Dedifferentiated amniotic fluid mesenchymal stem cell (primary cell): Measurements from ENCODE around the gene SERINC1.

Experiments
- DNase-seq: peaks from one replicate; pipeline ENCODE4 v3.0.0-alpha.2; 2016; ENCODE audit errors: extremely low spot score

The SERINC1 gene

DNA sequence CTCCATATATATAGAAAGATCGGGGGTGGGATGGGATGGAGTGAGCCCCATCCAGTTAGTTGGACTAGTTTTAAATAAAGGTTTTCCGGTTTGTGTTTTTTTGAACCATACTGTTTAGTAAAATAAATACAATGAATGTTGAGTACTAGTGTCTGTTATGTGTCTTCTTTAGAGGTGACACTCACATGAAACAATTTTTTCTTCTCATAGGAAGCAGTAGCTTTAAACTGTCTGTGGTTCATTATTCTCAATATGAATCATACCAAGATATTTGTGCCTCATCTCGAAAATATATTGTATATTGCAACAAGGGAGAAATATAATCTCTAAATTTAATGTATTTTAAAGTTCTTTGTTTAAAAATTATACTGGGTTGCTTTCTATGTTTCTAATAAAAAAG, 38.8 kb downstream of the SERINC1 start:
- DNase-seq, result no peak

DNA sequence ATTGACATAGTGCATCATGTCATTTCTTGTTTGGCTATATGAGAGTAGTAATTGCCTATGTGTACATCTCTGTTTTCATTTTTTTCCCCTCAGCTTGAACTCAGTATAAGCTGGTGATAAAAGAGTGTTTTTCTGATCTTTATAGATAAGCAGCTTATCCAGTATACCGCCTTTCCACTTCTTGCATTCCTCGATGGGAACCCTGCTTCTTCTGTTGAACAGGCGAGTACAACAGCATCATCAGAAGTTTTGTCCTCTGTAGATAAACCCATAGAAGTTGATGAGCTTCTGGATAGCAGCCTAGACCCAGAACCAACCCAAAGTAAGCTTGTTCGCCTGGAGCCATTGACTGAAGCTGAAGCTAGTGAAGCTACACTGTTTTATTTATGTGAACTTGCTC, 39.8 kb downstream of the SERINC1 start:
- no peak for DNase-seq

DNA sequence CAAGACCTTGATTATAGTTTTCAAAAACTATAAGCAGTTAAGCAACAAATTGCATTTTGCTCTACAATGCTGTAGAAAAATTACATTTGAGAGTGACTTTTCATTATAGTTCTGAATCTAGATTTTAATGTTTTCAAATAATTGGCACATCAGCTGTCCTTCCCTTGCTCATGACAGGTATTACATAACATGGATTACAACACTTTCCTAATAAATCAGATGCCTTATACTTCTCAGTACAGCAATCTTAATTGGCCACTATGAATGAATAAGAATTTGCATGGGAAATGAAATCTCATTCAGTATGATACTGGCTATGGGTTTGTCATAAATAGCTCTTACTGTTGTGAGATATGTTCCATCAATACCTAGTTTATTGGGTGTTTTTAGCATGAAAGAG, 42.3 kb downstream of the SERINC1 start:
- DNase-seq, result no peak

DNA sequence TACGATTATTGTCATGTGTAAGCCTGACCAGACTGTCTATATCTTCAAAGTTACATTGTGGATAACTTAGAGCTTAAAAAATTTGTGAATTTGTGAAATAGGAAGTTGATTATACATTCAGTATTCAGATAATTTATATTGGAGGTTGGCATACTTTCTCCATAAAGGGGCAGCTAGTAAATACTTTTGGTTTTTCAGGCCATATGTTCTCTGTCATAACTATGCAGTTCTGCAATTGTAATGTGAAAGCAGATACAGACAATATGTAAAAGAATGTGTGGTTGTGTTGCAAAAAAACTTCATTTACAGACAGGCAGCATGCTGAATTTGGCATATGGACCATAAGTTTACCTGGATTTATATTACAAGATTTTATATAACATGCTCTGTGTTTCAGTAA, 42.8 kb downstream of the SERINC1 start:
- peak; percentile 24 for DNase-seq

DNA sequence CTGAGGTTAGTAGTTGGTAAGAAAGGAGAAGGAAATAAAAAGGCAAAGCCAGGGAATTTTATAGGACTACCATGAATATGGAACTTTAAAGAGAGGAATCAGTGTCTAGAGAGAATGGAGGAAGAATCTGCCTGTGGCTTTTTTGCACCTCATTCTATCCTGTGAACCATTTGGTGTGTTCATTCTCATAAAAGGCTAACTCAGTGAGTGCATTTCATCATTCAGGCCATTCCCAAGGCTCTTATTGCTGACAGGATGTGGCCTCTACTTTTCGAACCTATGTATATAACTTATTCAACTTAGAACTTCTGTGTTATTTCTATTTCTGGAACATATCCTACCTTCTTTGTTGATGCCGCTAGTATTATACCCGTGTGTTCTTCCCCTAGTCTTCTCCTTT, 45.0 kb downstream of the SERINC1 start:
- no peak for DNase-seq

DNA sequence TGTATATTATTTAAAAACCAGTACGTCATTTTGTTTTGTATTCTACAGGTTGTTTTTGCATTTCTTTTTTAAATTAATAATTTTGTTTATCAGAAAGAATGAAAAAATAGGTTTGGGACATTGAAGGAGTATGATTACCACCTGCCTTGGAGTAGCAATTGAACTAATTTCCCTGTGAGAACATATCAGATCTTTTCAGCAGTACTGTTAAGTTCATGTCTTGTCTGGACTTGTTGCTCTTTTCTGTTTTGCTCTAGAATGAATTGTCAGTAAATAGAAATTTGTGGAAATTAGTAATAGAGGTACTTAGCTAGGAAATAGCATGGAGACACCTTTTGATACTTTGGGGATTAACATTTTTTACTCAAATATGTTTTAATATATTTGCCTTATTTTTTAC, 47.9 kb downstream of the SERINC1 start:
- DNase-seq, result no peak

DNA sequence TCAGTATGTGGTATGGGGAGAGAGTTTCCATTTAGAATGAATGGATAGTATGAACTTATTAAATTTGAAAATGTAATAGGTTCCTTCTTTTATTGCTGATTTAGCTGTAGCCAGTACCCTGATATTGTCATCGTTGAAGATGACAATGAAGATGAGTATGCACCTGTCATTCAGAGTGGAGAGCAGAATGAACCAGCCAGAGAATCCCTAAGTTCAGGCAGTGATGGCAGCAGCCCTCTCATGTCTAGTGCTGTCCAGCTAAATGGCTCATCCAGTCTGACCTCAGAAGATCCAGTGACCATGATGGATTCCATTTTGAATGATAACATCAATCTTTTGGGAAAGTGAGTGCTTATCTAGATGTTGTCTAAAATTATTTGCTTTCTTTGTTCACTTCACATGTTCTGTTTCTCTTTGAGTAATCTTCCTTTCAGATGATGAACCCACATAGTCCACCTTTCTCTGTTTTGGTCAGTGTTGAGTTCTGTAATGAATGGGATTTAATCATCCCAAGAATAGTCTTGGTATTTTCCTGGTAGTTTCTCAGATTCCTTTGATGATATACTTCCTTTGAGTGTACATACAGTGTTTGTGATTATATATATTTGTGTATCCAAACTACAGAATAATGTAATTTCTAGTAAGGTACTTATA, 48.9 kb downstream of the SERINC1 start:
- DNase-seq, result no peak

- no peak for DNase-seq
These were observed 49.6 kb downstream of the SERINC1 start for GRCh38 chr6:122422003-122422402.

DNA sequence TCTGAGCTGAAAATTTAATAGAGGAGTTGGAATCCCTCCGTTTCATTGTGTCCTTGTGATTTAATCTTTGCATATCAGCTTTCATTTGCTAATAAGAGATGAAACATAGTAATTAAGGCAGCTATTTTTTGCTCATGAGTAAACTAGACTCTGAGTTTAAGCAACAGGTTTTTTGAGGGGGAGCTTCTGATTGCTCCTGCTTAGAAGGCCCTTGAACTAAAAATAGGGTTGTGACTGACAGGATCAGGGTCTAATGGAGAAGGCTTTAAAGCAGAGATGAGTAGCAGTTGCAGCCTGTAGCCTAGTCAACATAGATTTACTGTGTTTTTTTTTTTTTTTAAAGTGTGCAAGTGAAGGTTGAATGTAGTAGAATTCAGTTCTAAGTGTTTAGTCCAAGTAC, 54.8 kb downstream of the SERINC1 start:
- DNase-seq, result no peak

- no peak for DNase-seq
These were observed 59.6 kb downstream of the SERINC1 start for GRCh38 chr6:122412001-122412400.

DNA sequence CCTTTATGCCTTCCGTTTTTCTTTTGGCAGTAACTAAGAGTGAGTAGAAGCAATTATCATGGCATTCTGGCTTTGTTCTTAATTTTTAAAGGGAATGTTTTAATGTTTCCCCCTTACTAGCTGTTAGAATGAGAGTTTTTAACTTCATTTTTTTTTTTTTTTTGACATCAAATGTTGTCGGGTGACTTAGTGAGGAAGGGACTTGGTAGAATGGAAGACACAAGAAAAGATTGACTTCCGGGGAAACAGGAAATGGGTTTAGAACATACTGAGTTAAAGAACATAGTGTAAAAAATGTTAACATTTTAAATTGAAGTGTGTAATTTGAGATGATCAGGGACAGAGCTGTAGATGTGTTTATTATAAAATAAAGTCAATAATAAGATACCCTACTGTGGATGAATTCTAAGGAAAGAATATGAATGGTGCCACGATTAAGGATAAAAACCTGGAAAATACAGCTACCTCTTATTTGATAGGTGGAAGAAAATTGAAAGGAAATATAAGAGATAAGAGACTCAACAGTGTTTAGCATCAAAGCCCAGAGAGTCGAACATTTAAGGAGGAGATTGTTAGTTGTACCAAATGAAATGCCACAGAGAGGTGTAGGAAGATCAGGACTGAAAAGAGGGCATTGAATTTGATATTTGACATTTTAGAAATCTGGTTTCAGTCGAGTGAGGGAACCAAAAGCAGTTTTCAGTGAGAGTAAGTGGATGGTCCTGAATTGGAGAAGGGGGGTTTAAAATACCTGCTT, 62.7 kb downstream of the SERINC1 start:
- no peak for DNase-seq

DNA sequence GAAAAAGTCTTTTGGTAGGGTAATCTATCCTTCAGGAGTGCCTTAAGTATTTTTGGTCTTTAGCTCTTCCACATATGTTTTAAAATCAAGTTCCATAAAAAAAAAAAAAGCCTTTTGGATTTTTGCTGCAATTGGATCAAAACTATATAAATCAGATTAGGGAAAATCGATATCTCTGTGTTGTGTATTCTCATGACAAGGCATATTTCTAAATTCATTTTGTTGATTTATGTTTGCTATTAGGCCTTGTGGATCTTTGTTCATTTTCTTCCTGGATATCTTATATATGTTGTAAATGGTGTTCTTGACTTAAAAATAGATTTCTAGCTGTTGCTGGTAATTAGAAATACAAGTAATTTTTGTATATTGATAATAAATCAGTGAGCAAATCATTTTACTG, 63.4 kb downstream of the SERINC1 start:
- DNase-seq, result no peak

GRCh38 chr6:122407712-122408111, 63.9 kb downstream of the SERINC1 start:
- DNase-seq, result no peak

DNA sequence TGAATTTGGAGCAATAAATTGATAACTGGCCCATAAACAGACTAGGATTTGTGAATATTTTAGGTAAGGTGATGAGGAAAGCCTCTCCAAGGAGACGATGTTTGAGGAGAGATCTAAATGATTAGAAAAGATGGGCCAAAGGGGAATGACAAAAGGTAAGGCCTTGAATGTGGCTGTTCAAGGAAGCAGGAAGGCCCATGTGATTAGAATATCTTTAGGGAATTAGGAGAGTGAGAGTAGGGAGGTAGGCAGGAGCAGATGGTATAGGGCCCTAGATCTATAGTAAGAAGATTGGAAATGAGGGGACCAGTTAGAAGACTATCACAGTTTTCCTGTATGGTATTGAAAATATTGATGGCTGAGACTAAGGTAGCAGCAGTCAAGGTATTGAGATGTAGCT, 65.4 kb downstream of the SERINC1 start:
- DNase-seq, result no peak

- DNase-seq, result no peak
These were observed 66.2 kb downstream of the SERINC1 start for GRCh38 chr6:122405417-122405816.

DNA sequence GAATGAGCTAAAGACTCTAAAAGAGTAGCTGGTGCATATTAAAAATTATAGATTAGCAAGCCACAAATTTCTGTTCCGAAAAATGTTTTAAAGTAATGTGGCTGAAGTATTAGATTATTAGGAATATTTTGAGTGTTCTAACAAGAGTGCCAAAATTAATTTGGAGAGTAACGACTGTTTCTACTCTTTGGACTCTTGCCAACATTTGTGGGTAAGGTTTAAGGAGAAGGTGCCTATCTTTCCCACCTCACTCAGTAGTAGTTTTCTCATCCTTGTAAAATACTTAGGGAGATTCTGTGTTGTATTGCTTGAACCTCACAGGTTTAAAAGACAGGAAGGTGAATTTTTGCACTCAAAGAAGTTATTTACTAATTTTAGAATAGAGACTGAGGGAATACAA, 67.2 kb downstream of the SERINC1 start:
- DNase-seq, result no peak

DNA sequence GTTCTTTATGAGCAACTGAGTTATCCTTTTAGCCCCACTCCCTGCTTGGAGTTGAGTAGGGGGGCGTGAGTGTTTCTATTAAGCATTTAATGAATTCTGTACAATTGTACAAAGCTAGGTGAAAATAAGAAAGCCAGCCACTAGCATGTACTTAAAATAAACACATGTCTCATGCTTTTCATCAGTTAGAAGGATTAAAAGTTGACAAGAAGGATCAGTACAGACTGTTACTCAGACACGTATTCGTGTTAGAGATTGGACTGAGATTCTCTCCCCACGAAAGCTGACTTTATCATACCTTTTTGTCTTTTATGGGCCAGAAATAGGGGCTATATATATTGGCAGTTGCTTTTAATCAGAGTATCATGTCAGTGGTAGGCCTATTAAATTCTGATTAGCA, 70.5 kb downstream of the SERINC1 start:
- DNase-seq, result no peak

DNA sequence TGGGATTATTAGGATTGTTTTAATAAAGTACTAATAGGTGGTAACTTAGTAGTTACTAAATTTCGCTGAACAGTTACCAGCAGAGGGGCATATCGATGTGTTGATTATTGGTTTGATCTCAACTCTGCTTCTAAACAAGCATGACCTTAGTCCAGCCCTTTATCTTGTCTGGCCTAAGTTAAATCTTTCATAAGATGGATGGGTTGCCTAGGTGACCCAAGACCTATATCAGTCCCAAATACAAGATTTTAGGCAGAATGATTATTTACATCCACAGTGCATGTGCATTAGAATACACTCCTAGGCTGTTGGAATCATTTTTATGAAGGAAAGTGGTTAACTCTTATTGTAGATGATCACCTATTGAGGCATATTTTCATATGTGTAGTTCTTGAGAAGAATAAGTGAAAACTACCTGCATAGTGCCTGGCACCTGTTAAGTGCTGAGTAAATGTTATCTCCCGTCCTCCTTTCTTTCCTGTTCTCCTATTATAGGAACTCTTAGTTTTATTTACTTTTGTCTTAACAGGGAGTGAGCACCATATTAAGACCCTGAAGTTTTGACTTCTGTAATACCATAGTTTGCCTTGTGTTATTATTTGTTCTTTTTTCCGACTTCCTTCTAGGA, 71.0 kb downstream of the SERINC1 start:
- no peak for DNase-seq

DNA sequence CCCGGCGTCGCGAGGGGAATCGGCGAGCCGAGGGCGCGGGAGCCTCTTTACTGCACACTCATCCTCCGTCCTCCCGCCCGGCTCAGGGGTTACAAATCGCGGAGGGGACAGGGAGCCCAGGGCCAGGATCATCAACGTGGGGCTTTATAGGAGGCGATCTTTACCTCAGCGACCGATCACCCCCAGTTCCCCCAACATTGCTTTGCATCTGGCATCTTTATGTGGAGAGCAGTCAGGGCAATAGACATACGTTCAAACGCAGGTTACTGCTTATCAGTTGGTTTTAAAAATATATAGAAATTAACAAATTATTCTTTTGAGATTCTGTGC, 71.5 kb downstream of the SERINC1 start:
- no peak for DNase-seq

DNA sequence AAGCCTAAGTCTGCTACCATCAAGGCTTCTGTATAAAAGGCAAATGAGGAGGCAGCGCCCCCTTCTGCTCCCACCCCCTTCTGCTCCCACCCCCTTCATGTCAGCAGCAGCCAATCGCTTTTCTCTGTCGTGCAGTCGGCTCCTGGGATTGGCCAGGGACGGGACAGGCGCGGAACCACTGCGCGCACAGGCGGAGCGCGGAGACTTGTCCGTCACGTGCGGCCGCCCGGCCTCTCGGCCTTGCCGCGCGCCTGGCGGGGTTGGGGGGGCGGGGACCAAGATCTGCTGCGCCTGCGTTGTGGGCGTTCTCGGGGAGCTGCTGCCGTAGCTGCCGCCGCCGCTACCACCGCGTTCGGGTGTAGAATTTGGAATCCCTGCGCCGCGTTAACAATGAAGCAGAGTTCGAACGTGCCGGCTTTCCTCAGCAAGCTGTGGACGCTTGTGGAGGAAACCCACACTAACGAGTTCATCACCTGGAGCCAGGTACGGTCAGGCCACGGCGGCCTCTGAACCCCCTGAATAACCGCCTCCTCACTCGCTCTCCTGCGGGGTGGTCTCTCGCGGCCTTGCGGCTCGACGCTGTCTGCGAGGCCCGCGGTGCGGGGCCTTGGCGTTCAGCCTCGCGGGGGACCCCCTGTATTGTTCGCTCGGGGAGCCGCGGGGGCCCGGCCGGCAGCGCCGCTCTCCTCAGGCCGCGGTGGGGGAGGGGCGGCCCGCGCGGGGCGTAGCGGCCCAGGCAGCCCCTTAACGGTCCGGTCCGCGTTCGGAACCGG, 72.1 kb downstream of the SERINC1 start, which contains the start of gene HSF2:
Gene HSF2 (plus strand): TSS at position 305 of the 773 bp plus-strand sequence. CDS start 86 bp downstream, at position 391.
- DNase-seq, result peak; percentile 97

- DNase-seq, result no peak
These were observed 72.6 kb downstream of the SERINC1 start for GRCh38 chr6:122399055-122399347.

DNA sequence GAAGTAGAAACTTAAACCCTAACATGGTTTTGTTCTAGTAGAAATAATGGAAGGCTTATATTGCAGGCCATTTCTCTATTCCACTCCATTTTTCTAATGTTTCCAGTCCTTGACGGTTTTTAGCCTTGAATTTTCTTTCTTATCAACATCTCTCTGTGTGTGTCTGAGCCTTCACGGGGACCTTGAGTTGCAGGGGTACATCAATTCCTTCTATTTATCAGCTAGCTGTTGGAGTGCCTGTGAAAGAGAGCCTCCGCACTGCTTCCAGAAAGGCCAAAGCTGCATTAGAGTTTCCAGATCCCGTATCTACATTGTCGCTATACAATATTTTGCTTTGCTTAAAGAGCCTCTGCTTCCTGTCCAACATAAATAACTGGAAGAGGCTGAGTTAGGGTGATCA, 77.6 kb downstream of the SERINC1 start:
- DNase-seq, result no peak
